Muscle layer of duodenum (tissue), 2 donors: ENCODE data around the gene SH3GLB2.
"Not testable (repeated sequence)": the region's sequence is repeated elsewhere in the genome, so short reads cannot be mapped to it uniquely, and the experiment has no call there.

Experiments
- H3K27ac ChIP-seq: one replicate; pipeline ENCODE4 v1.7.0; 2013; ENCODE audit warnings: mild to moderate bottlenecking, low read length
- H3K27me3 ChIP-seq: one replicate; pipeline ENCODE4 v1.7.0; 2013; ENCODE audit warnings: low read depth, mild to moderate bottlenecking, control low read depth, low read length
- H3K36me3 ChIP-seq, 2 donors: one replicate each; pipeline ENCODE4 v1.7.0; 2013; ENCODE audit warnings: low read length in 2 of 2, control low read depth in 1 of 2, mild to moderate bottlenecking in 1 of 2; ENCODE audit not compliant: insufficient read depth in 2 of 2, control insufficient read depth in 1 of 2
- H3K4me1 ChIP-seq, 2 donors: one replicate each; pipeline ENCODE4 v1.7.0; 2013; ENCODE audit warnings: low read length in 2 of 2, mild to moderate bottlenecking in 2 of 2, control low read depth in 1 of 2, moderate library complexity in 1 of 2; ENCODE audit not compliant: insufficient read depth in 2 of 2, control insufficient read depth in 1 of 2
- H3K4me3 ChIP-seq, 2 donors: one replicate each; pipeline ENCODE4 v1.7.0; 2013; ENCODE audit warnings: low read length in 2 of 2, low read depth in 1 of 2, mild to moderate bottlenecking in 1 of 2
- H3K9me3 ChIP-seq, 2 donors: one replicate each; pipeline ENCODE4 v1.7.0; 2013; ENCODE audit warnings: low read length in 2 of 2, control low read depth in 1 of 2, mild to moderate bottlenecking in 1 of 2; ENCODE audit not compliant: control insufficient read depth in 1 of 2
- donor health status: healthy.

Gene SH3GLB2

DNA sequence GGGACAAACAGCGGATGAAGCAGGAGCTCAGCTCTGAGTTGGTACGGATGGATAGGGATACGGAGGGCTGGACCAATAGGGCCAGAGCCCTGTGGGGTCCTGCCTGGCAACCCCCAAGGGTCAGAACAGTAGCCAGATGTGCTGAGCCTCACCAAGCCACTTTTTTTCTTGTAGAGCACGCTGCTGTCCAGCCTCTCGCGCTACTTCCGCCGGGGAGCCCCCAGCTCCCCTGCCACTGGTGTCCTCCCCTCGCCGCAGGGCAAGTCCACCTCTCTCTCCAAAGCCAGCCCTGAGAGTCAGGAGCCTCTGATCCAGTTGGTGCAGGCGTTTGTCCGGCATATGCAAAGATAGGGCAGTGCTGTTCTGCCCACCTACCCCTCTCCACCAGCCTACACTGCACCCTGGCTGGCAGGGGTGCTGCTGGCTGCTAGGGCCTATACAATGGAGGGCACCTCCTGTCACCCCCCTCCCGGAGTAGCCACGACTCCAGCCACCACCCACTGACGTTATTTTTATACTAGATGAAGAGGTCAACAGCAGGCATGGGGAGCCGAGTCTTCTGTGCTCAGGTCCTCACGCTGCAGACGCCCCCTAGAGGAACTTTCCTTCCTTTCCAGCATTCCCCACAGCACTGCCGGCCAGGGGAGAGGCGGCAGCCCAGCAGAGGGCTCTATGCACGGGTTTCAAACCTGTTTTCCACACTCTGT lies 21.6 kb downstream of the SH3GLB2 start:
- H3K9me3 ChIP-seq = no peaks in the 10 kb centered on the region
- H3K27me3 ChIP-seq = no peaks in the 10 kb centered on the region
- H3K4me1 ChIP-seq = peaks cover 4 to 16% of the 10 kb centered on the region in 2 donors
- peaks cover 26 to 83% of the 10 kb centered on the region in 2 donors for H3K36me3 ChIP-seq
- no peak overlapping the region for H3K4me3 ChIP-seq
- H3K27ac ChIP-seq = no peak overlapping the region

DNA sequence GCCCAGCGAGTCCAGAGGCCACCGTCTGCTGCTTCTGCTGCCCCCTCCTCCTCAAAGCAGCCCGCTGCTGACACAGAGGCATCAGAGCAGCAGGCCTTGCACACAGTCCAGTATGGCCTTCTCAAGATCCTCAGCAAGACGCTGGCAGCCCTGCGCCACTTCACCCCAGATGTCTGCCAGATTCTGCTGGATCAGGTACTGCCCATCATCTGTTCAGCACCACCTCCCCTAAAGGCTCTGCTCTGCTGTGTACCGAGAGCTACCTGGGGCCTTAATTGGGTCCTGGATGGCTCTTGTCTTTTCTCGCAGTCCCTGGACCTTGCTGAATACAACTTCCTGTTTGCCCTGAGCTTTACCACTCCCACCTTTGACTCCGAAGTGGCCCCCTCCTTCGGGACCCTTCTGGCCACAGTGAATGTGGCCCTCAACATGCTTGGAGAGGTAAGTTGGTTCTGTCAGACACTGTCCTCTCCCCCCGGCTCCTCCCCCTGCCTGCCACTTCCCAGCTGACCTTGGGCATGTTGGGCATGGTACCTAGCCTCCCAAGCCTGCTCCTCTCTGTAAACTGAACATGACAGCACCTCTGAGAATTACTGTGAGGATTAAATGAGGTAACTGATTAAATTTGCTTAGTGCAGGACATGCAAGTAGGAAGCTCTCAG lies 22.7 kb downstream of the SH3GLB2 start:
- H3K27ac ChIP-seq = no peak overlapping the region
- H3K36me3 ChIP-seq = peaks cover 29 to 81% of the 10 kb centered on the region in 2 donors

DNA sequence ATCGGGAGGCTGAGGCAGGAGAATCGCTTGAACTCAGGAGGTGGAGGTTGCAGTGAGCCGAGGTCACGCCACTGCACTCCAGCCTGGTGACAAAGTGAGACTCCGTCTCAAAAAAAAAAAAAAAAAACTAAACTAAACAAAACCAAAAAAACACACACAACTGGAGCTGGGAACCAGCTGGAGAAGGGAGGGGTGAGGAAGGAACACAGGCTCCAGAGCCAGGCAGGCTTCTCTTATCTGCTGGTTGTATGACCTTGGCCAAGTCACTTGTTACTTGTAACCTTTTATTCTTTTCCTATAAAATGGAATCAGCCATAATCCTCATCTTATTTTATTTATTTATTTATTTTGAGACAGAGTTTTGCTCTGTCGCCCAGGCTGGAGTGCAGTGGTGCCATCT lies 24.0 kb downstream of the SH3GLB2 start:
- not testable (repeated sequence) for H3K27ac ChIP-seq, H3K27me3 ChIP-seq, H3K9me3 ChIP-seq, H3K4me3 ChIP-seq
- Histone ChIP-seq H3K4me1 (peaks cover 4 to 16% of the 10 kb centered on the region in 2 donors), H3K36me3 (peaks cover 38 to 85% of the 10 kb centered on the region in 2 donors)

More for the DNA sequence above, 22.7 kb downstream of the SH3GLB2 start:
- H3K9me3 ChIP-seq = no peaks in the 10 kb centered on the region
- H3K4me3 ChIP-seq = no peak overlapping the region
- peaks cover 4 to 16% of the 10 kb centered on the region in 2 donors for H3K4me1 ChIP-seq
- H3K27me3 ChIP-seq = no peaks in the 10 kb centered on the region

DNA sequence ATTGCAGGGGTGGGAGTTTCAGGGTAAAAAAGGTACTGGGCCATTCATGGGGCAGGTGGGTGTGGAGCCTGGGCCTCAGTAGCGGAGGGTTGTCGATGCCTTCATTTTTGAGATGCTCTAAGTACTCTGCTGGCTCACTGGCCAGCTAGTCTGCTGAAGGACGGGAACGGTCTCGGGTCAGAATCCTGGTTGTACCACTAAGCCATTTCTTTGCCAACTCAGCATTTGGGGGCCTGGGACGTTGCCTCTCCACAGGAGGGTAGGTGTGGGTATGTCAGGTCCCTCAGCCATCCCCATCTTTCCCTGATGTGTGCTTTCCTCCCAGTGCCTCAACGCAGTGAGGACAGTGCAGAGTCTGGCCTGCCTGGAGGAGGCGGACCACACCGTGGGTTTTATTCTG lies 25.1 kb downstream of the SH3GLB2 start:
- peaks cover 4 to 15% of the 10 kb centered on the region in 2 donors for H3K4me1 ChIP-seq
- H3K36me3 ChIP-seq = peaks cover 46 to 83% of the 10 kb centered on the region in 2 donors
- H3K27ac ChIP-seq = no peak overlapping the region
- no peaks in the 10 kb centered on the region for H3K27me3 ChIP-seq
- no peak overlapping the region for H3K4me3 ChIP-seq
- no peaks in the 10 kb centered on the region for H3K9me3 ChIP-seq

DNA sequence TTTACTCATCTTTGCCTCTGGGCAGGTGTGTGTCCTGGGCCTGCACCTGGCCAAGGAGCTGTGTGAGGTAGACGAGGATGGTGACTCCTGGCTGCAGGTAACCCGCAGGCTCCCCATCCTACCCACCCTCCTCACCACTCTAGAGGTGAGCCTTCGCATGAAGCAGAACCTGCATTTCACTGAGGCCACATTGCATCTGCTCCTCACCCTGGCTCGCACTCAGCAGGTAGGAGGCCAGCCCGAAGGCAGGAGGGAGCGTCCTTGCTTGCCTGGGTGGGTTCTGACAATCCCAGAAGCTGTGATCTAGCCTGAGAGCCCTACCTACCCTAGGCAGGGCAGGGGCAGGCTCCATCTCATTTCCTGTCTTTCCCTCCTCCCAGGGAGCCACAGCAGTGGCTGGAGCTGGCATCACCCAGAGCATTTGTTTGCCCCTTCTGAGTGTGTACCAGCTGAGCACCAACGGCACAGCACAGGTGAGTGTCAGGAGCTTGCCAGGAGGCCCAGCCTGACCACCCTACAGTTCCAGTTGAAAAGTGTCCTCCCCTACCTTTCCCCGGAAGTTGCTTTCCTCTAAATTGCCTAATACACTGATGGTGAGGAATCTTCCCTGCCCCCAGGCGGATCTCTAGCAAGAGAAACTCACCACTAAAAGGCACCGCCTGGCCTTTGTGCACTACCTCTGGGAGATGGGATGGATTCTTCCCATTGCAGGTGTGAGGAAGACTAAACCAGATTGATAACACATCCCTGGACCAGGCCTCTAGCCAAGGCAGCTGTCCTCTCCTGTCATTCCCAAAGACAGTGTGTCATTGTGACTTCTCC lies 26.4 kb downstream of the SH3GLB2 start:
- H3K9me3 ChIP-seq = no peaks in the 10 kb centered on the region
- H3K27me3 ChIP-seq = no peaks in the 10 kb centered on the region
- peaks cover 52 to 83% of the 10 kb centered on the region in 2 donors for H3K36me3 ChIP-seq
- peaks cover 0 to 5% of the 10 kb centered on the region in 2 donors for H3K4me1 ChIP-seq
- no peak overlapping the region for H3K4me3 ChIP-seq
- H3K27ac ChIP-seq = no peak overlapping the region

DNA sequence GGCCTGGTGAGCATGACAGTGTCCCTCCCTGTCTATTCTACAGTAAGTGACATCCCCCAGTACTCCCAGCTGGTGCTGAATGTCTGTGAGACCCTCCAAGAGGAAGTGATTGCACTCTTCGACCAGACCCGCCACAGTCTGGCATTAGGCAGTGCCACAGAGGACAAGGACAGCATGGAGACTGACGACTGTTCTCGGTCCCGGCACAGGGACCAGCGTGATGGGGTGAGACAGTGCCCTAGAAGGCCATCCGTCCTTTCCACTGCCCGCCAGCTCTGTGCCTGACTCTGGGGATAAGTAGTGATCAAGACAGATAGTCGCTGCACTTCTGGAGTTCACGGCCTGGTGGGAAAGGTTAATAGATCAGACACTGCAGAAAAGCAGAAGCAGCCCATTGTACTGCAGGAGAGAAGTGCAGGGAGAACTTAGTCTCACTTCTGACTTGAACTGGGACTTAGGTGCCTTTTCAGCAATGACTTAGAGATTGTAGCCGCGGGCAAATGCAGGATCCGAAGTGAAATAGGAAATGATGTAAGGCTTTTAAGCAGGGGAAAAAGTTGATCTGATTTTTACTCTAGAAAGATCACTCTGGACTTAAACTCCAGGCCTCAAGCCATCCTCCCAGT lies 28.4 kb downstream of the SH3GLB2 start:
- Histone ChIP-seq H3K4me1 (no peaks in the 10 kb centered on the region), H3K4me3 (no peak overlapping the region), H3K27me3 (no peaks in the 10 kb centered on the region), H3K9me3 (no peaks in the 10 kb centered on the region), H3K27ac (no peak overlapping the region), H3K36me3 (peaks cover 57 to 81% of the 10 kb centered on the region in 2 donors)

DNA sequence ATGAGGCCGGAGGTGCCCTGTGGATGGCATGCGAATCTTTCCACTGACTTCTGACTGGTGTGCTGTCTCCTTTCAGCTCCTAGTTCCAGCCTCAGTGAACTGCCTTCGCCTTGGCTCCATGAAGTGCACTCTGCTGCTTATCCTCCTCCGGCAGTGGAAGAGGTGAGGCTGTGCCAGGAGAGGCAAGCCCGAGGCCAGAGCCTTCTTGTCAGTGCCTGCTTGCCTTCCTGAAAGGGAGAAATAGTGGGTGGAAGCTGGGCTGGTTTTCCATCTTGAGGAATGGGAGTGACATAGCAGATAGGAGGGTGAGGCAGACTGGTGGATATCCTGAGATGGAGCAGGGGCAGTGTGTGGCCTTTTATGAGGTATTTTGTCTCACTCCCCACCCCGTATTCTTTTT lies 29.7 kb downstream of the SH3GLB2 start:
- no peak overlapping the region for H3K4me3 ChIP-seq
- H3K9me3 ChIP-seq = no peaks in the 10 kb centered on the region
- peaks cover 68 to 89% of the 10 kb centered on the region in 2 donors for H3K36me3 ChIP-seq
- H3K4me1 ChIP-seq = no peaks in the 10 kb centered on the region
- H3K27me3 ChIP-seq = no peaks in the 10 kb centered on the region
- no peak overlapping the region for H3K27ac ChIP-seq

DNA sequence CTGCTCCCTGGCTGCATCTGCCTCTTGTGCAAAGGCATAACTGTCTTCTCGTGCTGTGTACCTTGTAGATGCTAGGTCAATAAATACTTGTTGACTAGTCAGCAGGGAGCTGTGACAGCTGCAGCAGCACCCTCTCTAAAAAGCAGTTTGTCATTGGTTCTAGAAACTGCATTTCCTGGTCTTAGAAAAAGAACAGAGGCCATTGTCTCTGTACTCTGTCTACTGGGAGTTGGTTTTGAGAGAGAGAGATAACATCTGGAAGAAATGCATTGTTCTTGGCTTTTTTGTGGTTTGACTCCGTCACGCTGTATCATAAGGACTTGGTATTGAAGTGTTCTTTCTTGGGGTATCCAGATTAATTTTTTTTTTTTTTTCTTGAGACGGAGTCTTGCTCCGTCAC lies 32.3 kb downstream of the SH3GLB2 start:
- Histone ChIP-seq H3K9me3 (no peaks in the 10 kb centered on the region), H3K27ac (no peak overlapping the region), H3K27me3 (no peaks in the 10 kb centered on the region), H3K36me3 (peaks cover 58 to 83% of the 10 kb centered on the region in 2 donors), H3K4me3 (no peak overlapping the region), H3K4me1 (no peaks in the 10 kb centered on the region)

DNA sequence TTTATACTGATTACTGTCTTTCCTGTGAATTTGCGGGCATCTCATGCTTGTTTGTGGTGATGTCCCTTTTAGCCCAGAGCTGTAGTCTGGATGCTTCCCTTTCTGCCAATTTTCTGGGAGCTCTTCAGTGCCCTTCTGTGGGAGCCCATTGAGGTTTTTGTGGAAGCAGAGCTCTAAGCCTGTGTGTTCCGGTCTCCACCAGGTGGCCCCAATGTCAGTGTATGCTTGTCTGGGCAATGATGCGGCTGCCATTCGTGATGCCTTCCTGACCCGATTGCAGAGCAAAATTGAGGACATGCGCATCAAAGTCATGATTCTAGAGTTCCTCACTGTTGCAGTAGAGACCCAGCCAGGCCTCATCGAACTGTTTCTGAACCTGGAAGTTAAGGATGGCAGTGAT lies 35.1 kb downstream of the SH3GLB2 start:
- no peaks in the 10 kb centered on the region for H3K4me1 ChIP-seq
- no peak overlapping the region for H3K27ac ChIP-seq
- no peak overlapping the region for H3K4me3 ChIP-seq
- H3K36me3 ChIP-seq = peaks cover 45 to 71% of the 10 kb centered on the region in 2 donors
- H3K9me3 ChIP-seq = no peaks in the 10 kb centered on the region
- no peaks in the 10 kb centered on the region for H3K27me3 ChIP-seq

DNA sequence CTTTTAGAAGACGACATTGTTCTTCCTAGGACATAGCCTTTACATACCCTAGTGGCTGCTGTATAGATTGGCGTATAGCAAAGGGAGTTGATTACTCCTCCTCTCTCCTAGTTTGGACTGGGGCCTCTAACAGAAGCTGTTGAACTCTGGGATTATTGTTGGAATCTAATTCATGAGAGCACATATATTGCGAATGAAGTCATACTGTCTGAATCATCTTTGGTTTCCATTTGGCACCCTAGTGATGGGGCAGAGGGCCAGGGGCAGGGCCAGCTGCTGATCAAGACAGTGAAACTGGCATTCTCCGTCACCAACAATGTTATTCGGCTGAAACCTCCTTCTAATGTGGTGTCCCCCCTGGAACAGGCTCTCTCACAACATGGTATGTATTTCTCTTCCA lies 40.3 kb downstream of the SH3GLB2 start:
- Histone ChIP-seq H3K4me3 (no peak overlapping the region), H3K36me3 (peaks cover 50 to 74% of the 10 kb centered on the region in 2 donors)

DNA sequence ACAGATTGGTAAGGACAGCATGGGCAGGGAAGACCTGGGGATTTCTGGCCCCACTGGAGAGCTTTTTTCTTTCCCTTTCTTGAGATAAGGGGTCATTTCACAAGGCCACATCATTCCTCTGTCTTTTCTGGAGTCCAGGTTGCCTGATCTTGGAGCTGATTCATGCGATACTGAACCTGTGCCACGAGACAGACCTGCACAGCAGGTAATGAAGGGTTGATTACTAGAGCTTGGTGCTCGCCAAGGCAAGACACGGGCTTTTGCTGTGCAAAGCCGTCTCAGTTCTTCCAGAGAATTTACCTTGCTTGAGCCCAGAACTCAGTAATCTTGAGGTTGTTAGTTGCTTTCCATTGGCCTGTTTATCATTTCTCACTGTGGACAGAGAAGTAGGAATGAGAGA lies 41.5 kb downstream of the SH3GLB2 start:
- Histone ChIP-seq H3K27ac (no peak overlapping the region), H3K9me3 (no peaks in the 10 kb centered on the region), H3K4me1 (peaks cover 0 to 5% of the 10 kb centered on the region in 2 donors), H3K4me3 (no peak overlapping the region), H3K27me3 (no peaks in the 10 kb centered on the region), H3K36me3 (peaks cover 49 to 77% of the 10 kb centered on the region in 2 donors)

More for the DNA sequence above, 40.3 kb downstream of the SH3GLB2 start:
- H3K27ac ChIP-seq = peak overlapping the region; percentile 39
- H3K9me3 ChIP-seq = no peaks in the 10 kb centered on the region
- no peaks in the 10 kb centered on the region for H3K27me3 ChIP-seq
- H3K4me1 ChIP-seq = peaks cover 0 to 5% of the 10 kb centered on the region in 2 donors
